NCI-H1436 (cell line): ENCODE results near the gene HEMK1.

Experiments used
- DNase-seq: peaks from one replicate; lab custom pipeline; 2025; lab: John Stamatoyannopoulos, UW

The HEMK1 gene, protein sequence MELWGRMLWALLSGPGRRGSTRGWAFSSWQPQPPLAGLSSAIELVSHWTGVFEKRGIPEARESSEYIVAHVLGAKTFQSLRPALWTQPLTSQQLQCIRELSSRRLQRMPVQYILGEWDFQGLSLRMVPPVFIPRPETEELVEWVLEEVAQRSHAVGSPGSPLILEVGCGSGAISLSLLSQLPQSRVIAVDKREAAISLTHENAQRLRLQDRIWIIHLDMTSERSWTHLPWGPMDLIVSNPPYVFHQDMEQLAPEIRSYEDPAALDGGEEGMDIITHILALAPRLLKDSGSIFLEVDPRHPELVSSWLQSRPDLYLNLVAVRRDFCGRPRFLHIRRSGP

DNA sequence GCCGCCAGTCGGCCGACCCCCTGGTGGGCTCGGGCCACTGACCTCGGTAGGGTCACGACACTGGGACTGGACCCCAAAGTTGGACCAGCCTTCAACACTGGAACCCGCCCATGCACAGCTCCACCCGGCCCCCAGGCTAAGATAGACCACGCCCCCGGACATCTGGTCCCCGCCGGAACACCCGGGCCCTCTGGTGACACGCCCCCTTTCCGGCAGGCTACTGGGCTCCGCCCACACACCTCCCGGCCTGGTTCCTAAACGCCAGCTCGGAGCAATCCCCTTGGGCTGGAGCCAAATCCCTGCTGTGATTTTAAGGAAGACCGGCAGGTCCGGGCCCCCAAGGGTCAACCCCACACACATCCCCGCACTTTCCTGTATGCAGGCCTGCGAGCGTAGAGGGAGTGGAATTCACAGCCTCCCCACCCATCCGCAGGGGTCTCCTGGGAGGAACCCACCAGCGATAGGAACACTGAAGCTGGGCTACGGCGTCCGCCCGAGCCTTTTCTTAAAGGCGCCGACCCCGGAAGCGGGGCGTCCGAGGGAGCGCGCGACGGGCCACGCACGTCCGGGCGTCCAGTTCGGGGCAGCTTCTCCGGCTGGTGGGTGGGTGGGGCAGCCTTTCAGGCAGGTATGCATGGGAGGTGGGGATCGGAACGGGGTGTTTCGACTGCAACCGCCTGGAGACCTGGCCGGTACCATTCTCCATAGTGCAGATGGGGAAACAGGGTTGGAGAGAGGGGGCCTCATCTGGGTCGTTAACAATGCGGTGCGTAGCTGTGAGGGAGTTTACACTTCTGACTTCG lies at the start of gene HEMK1:
TSS of gene HEMK1 (plus strand) at position 576 of the 803 bp plus-strand sequence. CDS start 1,583 bp downstream, outside the sequence.
- DNase-seq = peak; percentile 80

DNA sequence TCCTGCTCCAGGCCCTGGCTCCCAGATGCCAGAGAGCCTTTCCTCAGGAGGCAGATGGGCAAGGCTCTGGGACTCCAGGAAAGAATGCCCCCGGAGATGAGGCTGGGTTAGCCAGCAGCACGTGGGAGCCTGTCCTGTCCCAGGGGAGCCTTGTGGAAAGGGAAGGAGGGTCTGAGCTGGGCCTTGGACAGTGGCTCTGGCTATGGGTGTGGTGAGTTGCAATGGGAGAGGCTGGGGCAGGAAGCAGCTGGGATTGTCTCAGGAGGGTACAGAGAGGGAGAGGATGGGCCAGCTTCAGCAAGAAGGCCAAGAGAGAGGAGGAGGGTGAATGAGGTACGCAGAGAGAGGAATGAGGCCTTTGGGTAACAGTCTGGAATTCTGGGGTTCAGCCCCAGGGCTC lies 48.5 kb upstream of the HEMK1 start:
- DNase-seq = no peak

DNA sequence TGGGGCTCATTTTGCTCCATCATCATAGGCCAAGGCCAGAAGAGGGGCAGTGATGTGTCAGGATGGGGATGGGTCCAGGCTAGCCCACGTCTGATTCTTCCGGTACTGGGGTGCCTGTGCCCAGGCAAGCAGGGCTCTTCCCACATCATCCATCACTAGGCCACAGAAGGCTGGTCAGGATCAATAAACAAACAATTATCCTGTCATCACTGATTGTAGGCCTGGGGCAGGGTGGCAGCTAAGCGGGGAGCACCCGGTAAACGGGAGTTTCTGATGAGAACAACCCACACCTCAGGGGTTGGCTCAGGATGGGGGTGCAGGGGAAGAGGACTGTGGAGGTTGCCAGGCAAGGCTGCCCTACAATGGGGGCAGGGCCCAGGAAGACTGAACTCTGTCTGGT lies 47.8 kb upstream of the HEMK1 start:
- DNase-seq = no peak

DNA sequence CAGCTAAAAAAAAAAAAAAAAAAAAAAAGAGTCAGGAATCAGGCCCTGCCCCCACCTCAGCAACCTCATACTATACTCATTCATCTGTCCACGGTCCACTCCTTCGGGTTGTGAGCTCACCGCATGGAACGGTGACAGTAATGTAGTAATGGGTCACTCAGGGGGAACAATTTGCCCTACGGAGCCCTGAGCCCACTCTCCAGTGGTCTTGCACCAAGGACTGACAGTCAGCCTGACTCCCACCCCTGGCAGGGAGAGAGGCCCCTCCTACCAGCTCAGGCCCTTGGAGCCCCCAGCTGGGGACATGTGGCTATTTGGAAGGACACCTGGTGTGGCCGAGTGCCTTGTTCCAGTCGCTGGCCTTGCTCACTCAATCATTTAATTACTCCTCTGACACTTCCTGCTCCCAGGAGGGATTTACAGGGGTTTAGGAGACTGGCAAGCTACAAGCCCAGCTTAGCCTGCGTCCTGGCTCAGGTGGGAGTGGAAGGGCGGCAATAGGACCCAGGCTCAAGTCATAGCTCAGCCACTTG lies 46.0 kb upstream of the HEMK1 start:
- DNase-seq = no peak

DNA sequence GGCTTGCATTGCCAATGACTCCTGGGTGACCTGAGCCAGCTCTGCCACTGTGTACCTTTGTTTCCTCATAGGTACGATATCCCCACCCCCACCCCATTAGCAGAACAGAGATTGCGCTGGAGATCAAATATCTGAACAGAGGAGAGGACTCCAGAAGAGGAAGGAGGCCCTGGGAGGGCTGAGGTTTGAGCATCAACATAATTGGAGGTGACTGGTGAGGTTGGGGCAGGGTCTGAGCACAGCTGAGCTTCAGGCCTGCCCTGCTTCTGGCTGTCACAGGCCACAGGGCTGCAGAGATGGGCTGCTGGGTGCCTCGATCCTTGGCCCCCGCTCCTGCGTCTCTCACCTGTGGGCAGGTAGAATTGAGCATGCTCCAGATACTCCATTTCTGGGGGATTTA lies 44.6 kb upstream of the HEMK1 start:
- no peak for DNase-seq

DNA sequence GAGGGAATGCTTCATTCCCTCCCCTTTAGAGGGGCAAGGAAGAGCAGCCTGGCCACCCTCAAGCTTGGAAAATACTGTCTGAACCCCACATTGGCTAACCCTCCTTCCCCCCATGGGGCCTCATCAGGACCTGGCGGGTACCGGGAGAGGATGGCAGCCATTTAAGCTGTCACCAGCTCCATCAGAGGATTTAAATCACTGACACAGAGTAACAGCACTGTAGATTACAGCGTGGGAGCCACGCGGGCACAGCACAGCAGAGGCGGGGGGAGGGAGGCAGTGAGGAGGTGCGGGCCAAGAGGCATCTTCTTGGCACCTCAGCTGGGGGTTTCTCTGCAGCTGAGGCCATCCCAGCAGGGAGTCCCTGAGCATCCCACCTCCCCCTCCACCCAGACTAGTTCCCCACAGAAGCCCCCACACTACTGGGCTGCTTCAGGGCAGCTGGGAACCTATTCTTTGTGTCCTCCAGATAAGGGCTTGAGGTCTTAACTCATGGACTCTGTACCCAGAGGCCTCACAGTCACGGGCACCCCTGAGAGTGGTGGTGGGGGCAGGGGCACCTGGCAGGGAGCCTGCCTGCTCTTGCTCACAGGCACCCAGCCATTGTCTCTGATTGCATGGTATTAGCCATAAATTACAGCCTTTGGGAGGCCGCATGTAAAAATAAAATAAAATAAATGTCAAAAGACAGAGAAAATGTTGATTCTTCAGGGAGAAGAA lies 44.0 kb upstream of the HEMK1 start:
- DNase-seq = no peak

DNA sequence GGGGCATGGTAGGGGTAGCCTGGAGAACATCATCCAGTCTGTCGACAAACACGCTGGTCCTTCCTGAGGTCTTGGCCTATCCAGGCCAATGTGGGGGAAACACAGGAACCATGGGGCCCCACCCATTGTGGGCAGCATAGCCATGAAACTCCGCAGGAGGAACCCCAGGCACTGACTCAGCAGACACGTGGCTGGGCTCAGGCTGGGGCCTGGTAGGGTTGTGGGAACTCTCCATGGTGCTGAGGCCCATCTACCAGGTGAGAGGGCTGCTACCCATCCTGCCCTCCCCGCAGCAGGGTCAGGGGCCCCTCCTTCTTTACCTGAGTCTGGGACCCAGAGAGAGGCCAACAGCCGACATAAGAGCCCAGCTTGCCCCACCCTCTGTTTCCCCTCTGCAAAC lies 43.3 kb upstream of the HEMK1 start:
- DNase-seq = no peak

DNA sequence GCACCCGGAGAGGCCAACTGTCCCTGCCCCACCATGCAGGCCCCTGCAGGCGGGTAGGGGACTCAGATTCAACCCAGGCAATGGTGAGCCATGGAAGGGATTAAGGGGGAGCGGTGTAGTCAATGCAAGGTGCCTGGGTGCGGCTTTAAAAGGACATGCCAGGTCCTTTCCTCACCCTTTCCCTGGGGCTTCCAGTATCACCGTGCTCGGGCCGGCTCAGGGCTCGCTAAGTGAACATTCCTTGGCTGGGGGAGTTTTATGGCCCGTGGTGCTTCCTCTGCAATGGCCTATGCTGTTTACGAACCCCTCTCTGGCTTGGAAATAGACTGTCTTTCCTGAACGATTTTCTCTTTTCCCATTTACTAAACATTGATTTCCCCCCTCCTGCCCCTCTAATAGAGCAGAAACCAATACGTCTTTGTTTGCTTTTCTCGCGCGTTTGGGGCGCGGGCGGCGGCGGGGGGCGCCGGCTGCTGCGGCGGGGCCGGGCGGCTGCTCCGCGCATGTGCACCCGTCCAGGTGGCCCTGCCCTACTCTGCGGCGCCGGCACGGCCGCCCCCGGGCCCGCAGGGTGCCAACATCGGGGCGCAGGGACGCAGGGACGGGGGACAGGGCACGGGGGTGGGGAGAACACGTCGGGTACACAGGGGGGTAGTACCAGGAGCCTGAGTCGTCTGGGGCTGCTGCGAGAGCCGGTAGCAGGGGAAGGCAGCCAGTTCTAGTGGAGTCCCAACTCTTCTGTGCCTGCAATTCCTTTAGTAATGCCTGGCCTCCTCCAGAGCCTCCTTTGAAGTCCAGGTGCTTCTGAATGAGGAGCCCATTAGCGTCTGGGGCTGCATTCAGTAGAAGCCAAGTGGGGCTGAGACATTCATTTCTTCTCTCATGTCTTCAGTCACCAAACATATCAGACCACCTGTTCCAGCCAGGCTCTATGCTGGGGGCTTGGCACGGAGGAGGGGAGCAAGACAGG lies 39.0 kb upstream of the HEMK1 start:
- no peak for DNase-seq

DNA sequence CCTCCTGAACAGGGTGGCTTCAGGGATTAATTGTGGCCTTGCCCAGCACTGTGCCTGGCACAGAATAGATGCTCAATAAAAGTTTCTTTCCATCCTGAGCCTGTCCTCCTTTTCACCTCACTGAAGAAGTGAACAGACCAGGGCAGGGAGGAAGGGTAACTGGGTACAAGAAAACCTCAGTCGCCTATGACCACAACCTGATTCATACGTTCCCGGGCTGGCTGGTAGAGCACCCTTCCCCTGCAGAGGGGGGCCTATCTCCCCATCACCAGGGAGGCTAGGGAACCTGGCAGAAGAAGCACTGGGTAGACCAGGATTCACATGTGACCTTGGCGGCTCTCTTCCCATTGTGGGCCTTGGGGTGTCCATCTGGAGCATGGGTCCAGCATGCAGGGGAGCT lies 38.1 kb upstream of the HEMK1 start:
- no peak for DNase-seq

DNA sequence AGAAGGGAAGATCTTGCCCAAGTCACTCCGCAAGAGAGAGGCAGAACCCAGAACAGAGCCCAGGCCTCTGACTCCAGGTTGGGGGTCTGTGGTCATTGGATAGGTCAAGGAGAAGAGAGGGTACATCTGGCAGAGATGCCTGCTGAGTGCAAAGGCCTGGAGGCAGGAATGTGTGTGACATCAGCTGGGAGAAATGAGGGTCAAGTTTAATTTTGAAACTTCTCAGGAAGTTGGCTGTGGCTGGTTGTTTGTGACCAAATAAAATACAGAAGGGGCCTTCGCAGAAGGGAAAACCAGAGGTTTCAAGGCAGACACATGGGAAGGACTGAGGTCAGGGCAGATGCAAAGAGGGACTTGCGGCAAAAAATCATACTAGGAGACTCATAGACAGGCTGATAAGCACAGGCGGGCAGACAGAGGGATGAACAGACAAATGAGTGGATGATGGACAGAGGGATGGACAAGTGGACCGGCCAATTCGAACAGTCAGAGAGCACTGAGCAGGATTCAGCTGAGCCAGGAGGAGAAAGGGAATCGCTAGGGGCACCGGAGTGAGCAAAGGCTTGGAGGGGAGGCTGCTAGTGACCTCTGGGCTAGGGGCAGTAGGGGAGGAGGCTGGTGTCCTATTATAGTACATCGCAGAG lies 37.1 kb upstream of the HEMK1 start:
- no peak for DNase-seq

DNA sequence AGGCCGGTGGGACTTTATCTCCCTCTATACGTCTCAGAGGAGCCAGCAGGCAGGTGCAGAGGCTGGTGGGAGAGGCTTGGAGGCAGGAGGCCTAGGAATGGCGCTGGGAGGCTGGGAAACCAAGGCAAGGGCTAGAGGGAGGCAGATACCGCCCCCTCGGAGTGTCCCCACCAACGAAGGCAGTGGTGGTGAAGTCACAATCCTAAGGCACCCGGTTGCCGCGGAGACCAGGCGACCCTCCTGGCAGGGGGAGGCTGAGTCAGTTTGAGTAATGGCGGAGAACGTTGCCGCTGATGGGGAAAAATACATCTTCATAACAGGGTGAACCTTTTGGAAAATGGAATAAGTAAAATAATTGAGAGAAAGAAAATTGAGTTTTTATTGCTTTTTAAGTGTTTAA lies 36.0 kb upstream of the HEMK1 start:
- no peak for DNase-seq

DNA sequence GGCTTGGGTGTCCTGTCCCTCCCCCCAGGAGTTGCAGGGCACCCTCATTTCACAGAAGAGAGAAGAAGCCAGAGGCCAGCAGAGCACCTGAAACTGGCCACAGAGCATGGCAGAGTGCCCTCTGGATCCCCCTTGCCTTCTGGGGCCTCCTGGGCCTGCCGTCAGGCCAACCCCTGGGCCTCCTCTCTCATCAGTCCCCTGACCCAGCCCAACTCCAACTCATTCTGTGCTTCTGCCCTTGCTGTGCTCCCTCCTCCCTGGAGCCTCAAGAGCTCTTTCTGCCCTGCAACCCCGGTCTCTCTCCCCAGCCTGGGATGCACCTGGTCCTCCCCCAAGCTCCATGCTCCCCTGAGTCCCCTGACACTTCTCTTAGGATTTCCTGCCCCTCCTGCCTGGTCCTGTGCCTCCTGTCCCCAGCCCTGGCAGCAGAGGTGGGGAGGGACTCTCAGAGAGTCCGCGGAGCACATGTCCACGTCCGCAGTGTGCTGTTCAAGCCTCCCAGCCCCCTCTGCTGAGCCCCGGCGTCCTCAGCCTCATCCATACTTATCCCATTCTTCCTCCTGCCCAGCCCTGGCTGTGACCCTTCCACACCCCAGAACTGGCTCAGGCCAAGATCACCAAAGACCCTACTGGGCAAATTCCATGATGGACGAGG lies 35.4 kb upstream of the HEMK1 start:
- DNase-seq = no peak

DNA sequence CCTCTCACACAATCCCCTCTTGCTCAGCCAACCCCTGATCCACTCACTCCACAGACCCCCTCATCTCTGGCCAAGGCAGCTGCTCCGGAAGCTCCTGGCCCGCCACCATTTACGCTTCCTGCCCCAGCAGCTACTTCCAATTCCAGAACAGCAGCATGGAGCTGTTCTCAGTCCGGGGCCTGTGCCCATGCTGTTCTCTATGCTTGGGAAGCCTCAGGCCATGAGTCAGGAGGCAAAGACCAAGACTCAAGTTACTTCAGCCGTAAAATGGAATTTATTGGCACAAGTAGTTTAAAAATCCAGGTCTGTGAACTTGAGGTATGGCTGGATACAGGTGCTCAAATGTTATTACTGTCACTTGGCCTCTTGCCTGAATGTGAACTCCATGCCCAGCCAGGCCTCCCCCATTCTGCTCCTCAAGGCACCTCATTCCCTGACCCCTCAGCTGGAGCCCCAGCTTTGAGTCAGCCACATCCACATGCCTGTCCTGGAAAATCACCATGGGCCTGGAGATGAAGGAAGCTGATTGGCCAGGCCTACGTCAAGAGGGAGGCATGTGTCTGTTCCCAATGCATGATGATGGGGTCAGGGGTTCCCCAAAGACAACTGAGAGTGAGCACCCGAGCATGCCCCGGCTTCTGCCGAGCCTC lies 34.5 kb upstream of the HEMK1 start:
- DNase-seq = no peak

DNA sequence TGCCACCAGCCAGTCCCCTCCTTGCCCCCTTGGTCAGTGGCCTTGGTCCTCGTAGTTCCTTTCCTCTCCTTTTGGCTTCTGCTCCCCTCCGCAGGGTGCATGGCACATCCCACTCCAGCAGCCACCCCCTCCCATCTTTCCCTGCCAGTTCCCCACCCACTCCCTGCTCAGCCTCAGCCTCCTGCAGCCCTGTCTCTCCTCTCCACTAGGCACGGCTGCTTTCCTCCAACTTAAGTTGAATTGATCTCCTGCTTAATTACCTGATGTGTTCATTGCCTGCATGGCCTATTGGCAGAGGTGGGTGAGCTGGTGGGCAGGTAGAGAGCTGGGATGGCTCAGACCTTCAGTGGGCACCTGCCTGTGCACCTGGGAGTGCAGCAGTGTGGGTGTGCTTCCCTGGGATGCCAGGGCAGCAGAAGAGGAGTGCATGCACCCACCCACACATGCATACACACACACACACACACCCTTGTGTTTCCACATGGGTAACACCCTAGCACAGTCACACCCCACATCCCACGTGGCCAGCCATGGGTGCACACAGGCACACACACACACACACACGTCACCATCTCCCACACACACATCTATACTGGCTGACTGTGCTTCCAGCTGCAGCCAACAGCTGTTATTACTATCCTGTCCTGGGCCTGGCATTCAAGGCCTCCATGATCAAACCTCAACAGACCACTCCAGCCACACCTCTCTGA lies 32.7 kb upstream of the HEMK1 start:
- no peak for DNase-seq

DNA sequence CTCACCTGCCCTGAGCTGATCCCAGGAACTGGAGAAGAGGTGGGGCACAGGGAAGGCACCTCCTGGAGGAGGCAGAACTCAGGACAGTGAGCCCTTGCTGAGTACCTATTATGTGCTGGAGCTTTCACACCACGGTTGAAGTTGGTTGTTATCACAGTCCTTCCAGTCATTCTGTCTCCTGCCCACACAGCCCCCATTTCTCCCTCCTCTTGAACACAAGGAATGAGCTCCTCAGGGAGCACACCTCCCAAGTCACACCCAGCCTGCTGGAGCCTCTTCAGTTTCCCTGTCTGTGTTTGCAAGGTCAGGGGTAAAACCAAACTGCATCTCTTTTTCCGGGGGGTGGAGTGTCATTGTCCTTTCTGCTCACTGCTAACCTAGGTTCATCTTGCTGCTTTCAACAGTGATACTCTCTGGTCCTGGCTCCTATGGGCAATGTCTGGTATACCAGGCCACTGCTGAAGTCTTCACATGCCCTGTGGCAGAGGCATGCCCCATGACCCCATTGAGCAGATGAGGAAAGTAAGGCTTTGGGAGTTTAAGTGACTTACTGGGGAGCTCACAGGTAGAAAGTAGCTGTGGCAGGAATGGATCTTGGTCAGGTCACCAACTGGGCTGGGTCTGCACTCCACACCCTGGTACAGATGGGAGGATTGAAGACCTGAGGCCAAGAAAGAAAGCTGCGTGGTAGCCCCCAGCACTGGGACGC lies 31.7 kb upstream of the HEMK1 start:
- DNase-seq = no peak

DNA sequence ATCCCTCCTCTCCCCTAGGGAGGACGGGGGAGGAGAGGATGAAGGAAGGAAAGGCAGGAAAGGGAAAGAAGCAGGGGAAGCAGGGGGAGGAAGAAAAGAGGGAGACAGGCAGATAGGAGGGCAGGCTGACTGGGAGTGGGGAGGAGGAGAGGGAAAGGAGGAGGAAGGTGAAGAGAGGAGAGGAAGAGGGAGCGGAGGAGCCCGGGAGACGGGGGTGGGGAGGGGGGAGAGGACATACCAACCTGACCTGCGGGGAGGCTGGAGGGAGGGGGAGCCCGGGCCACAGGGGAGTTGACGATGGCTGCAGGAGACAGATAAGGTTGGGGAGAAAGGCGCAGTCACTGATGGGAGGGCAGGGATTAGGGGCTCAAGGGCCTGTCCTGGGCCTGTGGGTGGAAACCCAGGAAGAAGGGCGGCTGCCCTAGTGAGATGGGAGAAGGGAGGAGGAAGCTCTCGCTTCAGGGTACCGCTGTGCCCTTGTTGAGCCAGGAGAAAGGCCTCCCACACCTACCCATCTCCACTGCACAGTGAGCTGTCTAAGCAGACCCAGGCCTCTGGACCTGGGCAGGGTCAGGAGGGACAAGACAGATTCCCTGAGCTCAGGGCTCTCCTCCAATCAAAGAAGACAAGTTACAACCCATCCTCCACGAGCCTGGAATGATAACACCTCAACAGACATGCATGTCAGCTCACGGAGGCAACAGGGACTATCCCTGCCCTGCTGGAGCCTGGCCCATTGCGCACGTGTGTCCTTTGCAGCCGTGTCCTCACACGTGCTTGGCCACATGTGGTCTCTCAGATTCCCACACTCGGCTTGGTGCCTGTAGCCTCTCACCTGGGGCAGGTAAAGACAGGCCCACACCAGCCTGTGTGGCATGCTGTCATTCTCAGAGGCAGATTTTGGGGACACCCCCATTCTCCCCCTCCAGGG lies 29.7 kb upstream of the HEMK1 start:
- no peak for DNase-seq
